HFFc6 (cell line): ENCODE results near the gene SNCB. TPM values are rescaled to one million over a fixed set of nuclear protein-coding genes. Genes with fewer than 3 reads are reported as not detected.

Experiments
- DNase-seq: peaks from one replicate; pipeline ENCODE4 v3.0.0-alpha.2; 2018
- H3K27ac Mint-ChIP-seq: 2 replicates; pipeline ENCODE4 v1.8.0; 2020; ENCODE audit warnings: mild to moderate bottlenecking, mixed read lengths
- H3K27me3 Mint-ChIP-seq: 2 replicates; pipeline ENCODE4 v1.8.0; 2021; ENCODE audit warnings: mild to moderate bottlenecking, moderate library complexity, mixed read lengths; ENCODE audit not compliant: insufficient read depth
- H3K36me3 Mint-ChIP-seq: 2 replicates; pipeline ENCODE4 v1.8.0; 2021; ENCODE audit warnings: low read depth, mixed read lengths
- H3K4me1 Mint-ChIP-seq: 2 replicates; pipeline ENCODE4 v1.8.0; 2020; ENCODE audit warnings: low read depth, mixed read lengths
- H3K4me3 Mint-ChIP-seq: 2 replicates; pipeline ENCODE4 v1.8.0; 2020; ENCODE audit warnings: mild to moderate bottlenecking, moderate library complexity, mixed read lengths
- H3K9me3 Mint-ChIP-seq: 2 replicates; pipeline ENCODE4 v1.8.0; 2020; ENCODE audit warnings: mild to moderate bottlenecking, mixed read lengths
- total RNA-seq, 6 experiments: library from RNA; stranded (reverse); fragmentation: NEBNext Ultra II Directional; extraction: Animal tissue kit (Norgen Biotek cat#: 25700); gene quantifications; 2 replicates in 1 of 6; 3 replicates in 5 of 6; pipeline ENCODE4 v1.2.3, GENCODE V29; 2021
- TF ChIP-seq, protein P1 (sequence below): fragments of 200-600 bp; sonication (generic); IDR thresholded peaks from 2 replicates; pipeline ENCODE4 v1.5.0; 2021; ENCODE audit warnings: antibody characterized with exemption, mild to moderate bottlenecking

SNCB gene
- total RNA-seq, 6 experiments from 2014 or later = not detected

DNA sequence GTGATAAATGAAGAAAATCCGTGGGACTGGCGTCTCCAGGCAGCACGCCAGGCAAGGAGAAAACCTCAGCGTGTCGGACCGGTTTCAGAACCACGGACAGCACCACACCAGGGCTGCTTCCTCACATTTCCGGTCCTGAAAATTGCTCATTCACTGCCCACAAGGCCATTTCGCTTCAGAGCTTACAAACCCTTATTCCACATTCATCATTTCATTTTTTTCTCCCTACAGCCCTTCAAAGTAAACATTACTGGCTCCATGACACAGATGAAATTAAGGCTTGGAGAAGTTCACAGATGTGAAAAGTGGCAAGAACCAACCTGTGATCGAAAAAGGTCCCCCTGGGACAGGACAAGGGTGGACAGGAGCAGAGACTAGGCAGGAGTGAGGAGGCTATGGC is 18.9 kb downstream of the SNCB start:
- H3K27ac Mint-ChIP-seq = no peak overlapping the region
- TF ChIP-seq, protein P1, sequence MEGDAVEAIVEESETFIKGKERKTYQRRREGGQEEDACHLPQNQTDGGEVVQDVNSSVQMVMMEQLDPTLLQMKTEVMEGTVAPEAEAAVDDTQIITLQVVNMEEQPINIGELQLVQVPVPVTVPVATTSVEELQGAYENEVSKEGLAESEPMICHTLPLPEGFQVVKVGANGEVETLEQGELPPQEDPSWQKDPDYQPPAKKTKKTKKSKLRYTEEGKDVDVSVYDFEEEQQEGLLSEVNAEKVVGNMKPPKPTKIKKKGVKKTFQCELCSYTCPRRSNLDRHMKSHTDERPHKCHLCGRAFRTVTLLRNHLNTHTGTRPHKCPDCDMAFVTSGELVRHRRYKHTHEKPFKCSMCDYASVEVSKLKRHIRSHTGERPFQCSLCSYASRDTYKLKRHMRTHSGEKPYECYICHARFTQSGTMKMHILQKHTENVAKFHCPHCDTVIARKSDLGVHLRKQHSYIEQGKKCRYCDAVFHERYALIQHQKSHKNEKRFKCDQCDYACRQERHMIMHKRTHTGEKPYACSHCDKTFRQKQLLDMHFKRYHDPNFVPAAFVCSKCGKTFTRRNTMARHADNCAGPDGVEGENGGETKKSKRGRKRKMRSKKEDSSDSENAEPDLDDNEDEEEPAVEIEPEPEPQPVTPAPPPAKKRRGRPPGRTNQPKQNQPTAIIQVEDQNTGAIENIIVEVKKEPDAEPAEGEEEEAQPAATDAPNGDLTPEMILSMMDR = no peak
- H3K36me3 Mint-ChIP-seq = no peaks in the 10 kb centered on the region
- no peaks in the 10 kb centered on the region for H3K9me3 Mint-ChIP-seq
- no peak overlapping the region for H3K4me3 Mint-ChIP-seq
- peak; percentile 81 for DNase-seq
- H3K27me3 Mint-ChIP-seq = peaks cover 11% of the 10 kb centered on the region
- H3K4me1 Mint-ChIP-seq = peaks cover 42% of the 10 kb centered on the region

DNA sequence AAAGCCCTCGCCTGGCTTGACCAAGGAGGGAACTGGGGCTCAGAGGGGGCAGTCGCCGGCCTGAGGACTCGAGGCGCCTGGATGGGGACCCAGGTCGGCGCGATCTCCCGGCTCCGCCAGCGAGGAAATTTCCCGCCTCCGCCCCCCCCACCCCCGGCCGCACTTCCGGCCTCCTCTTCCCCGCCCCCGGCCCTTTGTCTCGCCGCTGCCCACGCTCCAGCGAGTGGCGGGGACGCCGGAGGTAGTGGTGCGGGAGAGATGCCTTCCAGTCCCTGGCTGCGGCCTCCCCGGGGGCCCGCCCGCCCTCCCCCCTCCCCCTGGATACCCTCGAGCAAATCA is 19.9 kb downstream of the SNCB start:
- Mint-ChIP-seq H3K4me1 (peaks cover 32% of the 10 kb centered on the region), H3K27me3 (peaks cover 3% of the 10 kb centered on the region; the same call in 1 of the 2 replicates), H3K27ac (no peak overlapping the region), H3K4me3 (peak overlapping the region; percentile 65; the same call in 1 of the 2 replicates), H3K9me3 (no peaks in the 10 kb centered on the region), H3K36me3 (no peaks in the 10 kb centered on the region)
- DNase-seq = no peak
- TF ChIP-seq, protein P1 = no peak

DNA sequence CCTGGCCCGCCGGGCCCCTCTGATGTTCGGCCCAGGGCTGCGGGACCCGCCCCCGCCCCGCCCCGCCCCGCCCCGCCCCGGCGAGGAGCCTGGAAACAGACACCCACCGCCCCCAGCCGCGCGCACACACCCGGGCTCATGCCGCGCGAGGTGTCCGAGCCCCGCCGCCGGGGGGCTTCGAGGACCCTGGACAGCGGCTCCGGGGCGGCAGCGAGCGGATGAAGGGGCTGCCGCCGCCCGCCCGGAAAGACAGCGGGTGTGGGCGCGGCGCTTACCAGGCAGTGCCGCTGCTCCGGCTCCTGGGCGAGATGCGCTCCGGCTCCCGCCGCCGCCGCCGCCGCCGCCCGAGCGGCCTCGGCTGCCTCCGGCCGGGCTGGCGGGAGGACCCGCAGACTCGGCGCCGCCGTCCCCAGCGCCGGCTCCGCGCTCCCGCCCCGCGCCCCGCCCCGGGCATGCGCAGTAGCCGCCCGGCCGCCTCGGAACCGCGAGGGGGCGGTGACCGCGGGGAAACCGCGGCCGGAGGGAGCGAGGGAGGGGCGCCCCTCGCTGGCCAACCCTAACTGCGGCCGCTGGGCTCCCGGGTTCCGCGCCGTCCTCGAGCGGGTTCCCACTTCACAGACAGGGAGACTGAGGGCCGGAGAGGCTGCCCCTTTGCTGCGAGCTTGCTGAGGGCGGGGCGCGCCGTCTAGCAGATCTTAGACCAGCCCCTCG is 20.5 kb downstream of the SNCB start, which contains the start of gene GPRIN1:
TSS of gene GPRIN1 (minus strand) at position 433 of the 711 bp plus-strand sequence. CDS start 10,322 bp downstream, outside the sequence.
- no peak within 1 kb of the TSS for H3K27ac Mint-ChIP-seq
- TF ChIP-seq, protein P1 = peak; percentile 55
- DNase-seq = no peak
- H3K36me3 Mint-ChIP-seq = no peaks in the 10 kb centered on the region
- H3K4me3 Mint-ChIP-seq = peak within 1 kb of the TSS; percentile 92
- no peaks in the 10 kb centered on the region for H3K9me3 Mint-ChIP-seq
- H3K4me1 Mint-ChIP-seq = peaks cover 27% of the 10 kb centered on the region
- H3K27me3 Mint-ChIP-seq = peaks cover 1% of the 10 kb centered on the region; the same call in 1 of the 2 replicates

DNA sequence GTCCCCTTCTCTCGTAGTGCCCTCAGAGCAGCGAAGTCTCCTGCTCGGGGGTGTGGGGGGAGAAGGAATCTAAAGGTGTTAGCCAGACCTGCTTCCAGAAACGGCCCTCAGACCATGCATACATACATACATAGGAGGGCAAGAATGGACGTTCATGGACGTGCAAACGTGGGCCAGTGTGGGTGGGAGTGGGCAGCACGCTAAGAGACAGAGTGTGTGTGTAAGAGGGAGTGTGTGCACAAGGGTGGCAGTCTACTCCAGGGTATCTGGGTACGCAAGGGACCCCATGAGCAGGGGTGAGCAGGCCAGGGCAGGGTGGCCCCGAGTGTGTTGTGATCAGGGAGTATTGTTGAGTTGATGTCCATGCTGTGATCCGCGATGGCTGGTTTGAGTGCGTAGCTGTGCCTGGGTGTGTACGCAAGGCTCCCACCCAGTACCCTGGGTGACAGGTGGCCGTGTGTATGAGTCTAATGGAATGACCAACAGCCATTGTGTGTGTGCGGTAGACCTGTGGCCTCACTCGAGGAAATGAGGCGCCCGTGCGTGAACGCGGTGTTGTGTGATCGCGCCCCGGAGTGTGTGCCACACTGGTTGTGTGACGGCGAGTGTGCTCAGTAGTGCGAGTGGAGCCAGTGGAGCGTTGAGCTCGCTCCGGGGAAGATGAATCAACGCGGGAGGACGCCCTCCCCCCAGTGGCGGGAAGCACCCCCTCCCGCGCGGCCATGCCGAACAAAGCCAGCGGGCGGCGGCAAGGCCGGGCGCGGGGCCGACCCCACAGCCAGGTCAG is 21.2 kb downstream of the SNCB start:
- TF ChIP-seq, protein P1 = 0 out of 2 replicates have a peak, but pooled peaks have one; percentile 5
- no peaks in the 10 kb centered on the region for H3K9me3 Mint-ChIP-seq
- peaks cover 19% of the 10 kb centered on the region for H3K4me1 Mint-ChIP-seq
- DNase-seq = no peak
- no peaks in the 10 kb centered on the region; the same call in 1 of the 2 replicates for H3K27me3 Mint-ChIP-seq
- H3K36me3 Mint-ChIP-seq = no peaks in the 10 kb centered on the region
- peak overlapping the region; percentile 92 for H3K4me3 Mint-ChIP-seq
- H3K27ac Mint-ChIP-seq = no peak overlapping the region

DNA sequence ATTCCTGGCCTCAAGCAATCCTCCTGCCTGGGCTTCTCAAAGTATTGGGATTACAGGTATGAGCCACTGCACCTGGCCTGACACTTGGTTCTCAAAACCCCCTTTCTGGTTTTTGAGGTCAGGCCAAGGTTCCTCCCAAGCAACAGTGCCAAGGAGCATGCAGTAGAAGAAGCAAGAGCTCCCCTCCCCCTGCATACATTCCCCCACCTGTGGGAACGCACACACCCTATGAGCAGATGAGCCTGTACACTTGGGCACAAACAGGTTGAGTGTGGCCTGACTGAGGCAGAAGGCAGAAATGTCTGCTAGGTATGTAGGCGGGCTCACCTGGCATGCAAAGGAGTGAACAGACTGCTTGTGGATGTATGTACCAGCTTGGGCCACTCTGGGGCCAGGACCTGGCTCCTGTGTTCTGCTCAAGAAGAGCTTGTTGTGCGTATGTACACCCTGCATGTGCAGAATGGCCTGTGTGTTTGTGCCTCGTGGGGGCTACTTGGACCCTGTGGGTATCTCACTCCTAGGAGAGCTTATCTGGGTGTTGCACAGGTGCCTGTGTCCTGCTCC is 22.1 kb downstream of the SNCB start:
- Mint-ChIP-seq H3K4me3 (peak overlapping the region; percentile 92; the same call in 1 of the 2 replicates), H3K27me3 (no peaks in the 10 kb centered on the region; the same call in 1 of the 2 replicates), H3K36me3 (no peaks in the 10 kb centered on the region), H3K4me1 (peaks cover 12% of the 10 kb centered on the region), H3K9me3 (no peaks in the 10 kb centered on the region), H3K27ac (no peak overlapping the region)
- TF ChIP-seq, protein P1 = no peak
- DNase-seq = no peak
